HG02973 (cell line): Measurements from ENCODE around the gene SYPL2.

Experiments
- ATAC-seq: cut with Tn5 transposase; IDR thresholded peaks from one replicate; pipeline ENCODE4 v1.9.1; 2021; ENCODE audit warnings: moderate library complexity; ENCODE audit not compliant: unreplicated experiment

The SYPL2 gene

GRCh38 chr1:109509176-109510134 is 43.1 kb downstream of the SYPL2 start, which contains the start of gene AMIGO1:
Gene AMIGO1 (minus strand): TSS chr1:109509727. CDS start chr1:109508912, 815 bp downstream.
- no peak for ATAC-seq

GRCh38 chr1:109513110-109513710 is 46.9 kb downstream of the SYPL2 start:
- no peak for ATAC-seq

- no peak for ATAC-seq
Observed at GRCh38 chr1:109514846-109515245, 48.5 kb downstream of the SYPL2 start.

- ATAC-seq = no peak
Observed at GRCh38 chr1:109516872-109517271, 50.5 kb downstream of the SYPL2 start.

GRCh38 chr1:109517337-109517736 is 51.0 kb downstream of the SYPL2 start:
- no peak for ATAC-seq

- no peak for ATAC-seq
Observed at GRCh38 chr1:109521002-109521951, 54.9 kb downstream of the SYPL2 start.

- no peak for ATAC-seq
Observed at GRCh38 chr1:109522026-109522425, 55.7 kb downstream of the SYPL2 start.

- ATAC-seq = no peak
Observed at GRCh38 chr1:109523706-109524105, 57.4 kb downstream of the SYPL2 start.

- ATAC-seq = no peak
Observed at GRCh38 chr1:109527098-109527811, 60.9 kb downstream of the SYPL2 start.

GRCh38 chr1:109527846-109528695 is 61.7 kb downstream of the SYPL2 start:
- no peak for ATAC-seq

GRCh38 chr1:109528712-109529111 is 62.4 kb downstream of the SYPL2 start:
- no peak for ATAC-seq

- ATAC-seq = no peak
Observed at GRCh38 chr1:109529881-109530456, 63.6 kb downstream of the SYPL2 start.

GRCh38 chr1:109530457-109531087 is 64.2 kb downstream of the SYPL2 start:
- no peak for ATAC-seq

GRCh38 chr1:109531380-109531779 is 65.0 kb downstream of the SYPL2 start:
- no peak for ATAC-seq
